Upper lobe of left lung (tissue), 6 donors: ENCODE data around the gene GPR135. TPM values are rescaled to one million over a fixed set of nuclear protein-coding genes. Genes with fewer than 3 reads are reported as not detected.
A peak's percentile ranks its signal among the peaks of the same experiment; 100 is the strongest.

Experiments used
- ATAC-seq, 2 donors: fragments of 200-7000 bp; cut with Tn5 transposase; one replicate each; pipeline ENCODE4 v1.9.1; 2022; ENCODE audit warnings: mild to moderate bottlenecking in 2 of 2, moderate library complexity in 2 of 2; ENCODE audit not compliant: low FRiP score in 2 of 2
- DNase-seq, 2 donors: peaks; one replicate each; pipeline ENCODE4 v3.0.0-alpha.2; 2019 to 2020
- H3K27ac ChIP-seq, 4 donors: fragments of 200-600 bp; sonication (generic); one replicate each; pipeline ENCODE4 v1.5.1; 2016 to 2019
- H3K27me3 ChIP-seq, 4 donors: fragments of 200-600 bp; sonication (generic); one replicate each; pipeline ENCODE4 v1.5.1; 2017 to 2019
- H3K36me3 ChIP-seq, 4 donors: fragments of 200-600 bp; sonication (generic); one replicate each; pipeline ENCODE4 v1.5.1; 2016 to 2019
- H3K4me1 ChIP-seq, 4 donors: fragments of 200-600 bp; sonication (generic); one replicate each; pipeline ENCODE4 v1.5.1; 2018 to 2019
- H3K4me3 ChIP-seq, 4 donors: fragments of 200-600 bp; sonication (generic); one replicate each; pipeline ENCODE4 v1.5.1; 2017 to 2019; ENCODE audit warnings: mild to moderate bottlenecking in 2 of 4, moderate library complexity in 1 of 4
- H3K9me3 ChIP-seq, 4 donors: fragments of 200-600 bp; sonication (generic); one replicate each; pipeline ENCODE4 v1.5.1; 2018 to 2019
- EP300 ChIP-seq, 4 donors: sonication (generic); formaldehyde crosslinking; IDR thresholded peaks; one replicate each; pipeline ENCODE4 v1.5.1; 2017; ENCODE audit warnings: antibody characterized with exemption in 4 of 4, control low read depth in 2 of 4
- POLR2A ChIP-seq, 4 donors: fragments of 450-650 bp; IDR thresholded peaks; one replicate each; pipeline ENCODE4 v1.5.1; 2016 to 2017; ENCODE audit warnings: antibody characterized with exemption in 4 of 4, mild to moderate bottlenecking in 2 of 4
- POLR2AphosphoS5 ChIP-seq, 2 donors: sonication (generic); formaldehyde crosslinking; IDR thresholded peaks; one replicate each; pipeline ENCODE4 v1.5.1; 2017; ENCODE audit warnings: antibody characterized with exemption in 2 of 2
- WGBS, 2 donors: methylation state at CpG; one replicate each; pipeline ENCODE4 v1.1.5; 2017 to 2018; 5-methylcytosine and 5-hydroxymethylcytosine counted together
- total RNA-seq, 6 donors: library from RNA; depleted of rRNA in 4 of 6; stranded (reverse); fragments of >200 nt in 4 of 6; gene quantifications; one replicate each; pipeline versions ENCODE4 v1.1.0 to v1.2.1, GENCODE V29; 2016 to 2021
- TF ChIP-seq, protein P1 (sequence below), 6 experiments: fragments of 450-650 bp in 4 of 6; fragments of 200-600 bp in 2 of 6; sonication (generic) in 2 of 6; IDR thresholded peaks; one replicate each; pipeline ENCODE4 v1.5.1; 2016 to 2019; ENCODE audit warnings: antibody characterized with exemption in 6 of 6
- donor health status: DM: no; HTN: no; CAD: no; lungs with moderate emphysema.
- donor health status: DM: no; HTN: yes; CAD: no; lungs with severe emphysema.

The GPR135 gene, protein sequence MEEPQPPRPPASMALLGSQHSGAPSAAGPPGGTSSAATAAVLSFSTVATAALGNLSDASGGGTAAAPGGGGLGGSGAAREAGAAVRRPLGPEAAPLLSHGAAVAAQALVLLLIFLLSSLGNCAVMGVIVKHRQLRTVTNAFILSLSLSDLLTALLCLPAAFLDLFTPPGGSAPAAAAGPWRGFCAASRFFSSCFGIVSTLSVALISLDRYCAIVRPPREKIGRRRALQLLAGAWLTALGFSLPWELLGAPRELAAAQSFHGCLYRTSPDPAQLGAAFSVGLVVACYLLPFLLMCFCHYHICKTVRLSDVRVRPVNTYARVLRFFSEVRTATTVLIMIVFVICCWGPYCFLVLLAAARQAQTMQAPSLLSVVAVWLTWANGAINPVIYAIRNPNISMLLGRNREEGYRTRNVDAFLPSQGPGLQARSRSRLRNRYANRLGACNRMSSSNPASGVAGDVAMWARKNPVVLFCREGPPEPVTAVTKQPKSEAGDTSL
- total RNA-seq, result 10 to 100 TPM in 1 of 6 donors, 1 to 10 TPM in 5; 1.7 to 10.5 (median 6.2) TPM

DNA sequence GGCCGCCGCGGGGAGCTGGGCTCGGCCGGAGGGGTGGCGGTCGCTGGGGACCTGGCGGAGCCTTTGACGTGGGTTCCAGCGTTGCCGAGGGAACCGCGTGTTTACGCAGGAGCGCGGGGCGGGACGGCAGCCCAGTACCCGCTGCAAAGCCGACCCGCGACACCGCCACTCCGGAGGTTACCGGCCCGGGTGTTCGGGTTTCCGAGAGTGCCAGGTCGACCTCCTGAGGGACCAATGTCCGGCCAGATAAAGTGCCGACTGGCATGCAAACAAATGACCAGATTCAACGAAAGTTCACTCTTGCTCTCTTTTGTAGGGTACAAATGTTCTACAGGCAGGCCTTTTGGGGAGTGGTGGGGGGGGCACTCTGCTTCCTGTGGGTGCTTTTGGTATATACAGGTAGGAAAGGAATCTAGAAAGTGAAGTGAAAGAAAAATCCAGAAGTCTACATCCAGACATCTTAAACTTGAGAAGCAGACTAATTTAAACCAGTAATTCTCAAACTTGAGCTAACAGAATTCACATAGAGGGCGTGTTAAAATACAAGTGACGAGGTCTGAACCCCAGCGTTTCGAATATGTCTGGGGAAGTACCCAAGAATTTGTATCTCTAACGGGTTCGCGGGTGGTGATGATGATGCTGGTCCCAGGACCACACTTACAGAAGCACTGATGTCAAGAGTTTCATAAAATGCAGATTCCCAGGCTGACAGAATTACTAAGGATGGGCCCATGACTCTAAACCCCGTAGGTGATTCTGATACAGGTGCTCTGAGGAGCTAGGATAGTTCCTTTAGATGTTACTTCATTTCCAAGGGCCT, at the start of gene GPR135:
TSS of gene GPR135 (minus strand) at position 65 of the 820 bp plus-strand sequence. CDS start 154 bp downstream, outside the sequence.
- Histone ChIP-seq H3K36me3 (peaks cover 0 to 5% (median under 1%) of the 10 kb centered on the region in 4 donors), H3K9me3 (no peaks in the 10 kb centered on the region), H3K4me1 (peaks cover 10 to 20% (median 11%) of the 10 kb centered on the region in 4 donors), H3K4me3 (peak within 1 kb of the TSS; percentile 37 to 80 (median 68)), H3K27me3 (no peaks in the 10 kb centered on the region), H3K27ac (peak within 1 kb of the TSS; percentile 3 to 78 (median 37))
- ATAC-seq, result peak in 1 of 2 donors; percentile 70
- TF ChIP-seq EP300 (IDR thresholded peaks at IDR 0.05), result no peak
- no peak for TF ChIP-seq POLR2A (IDR thresholded peaks at IDR 0.05)
- TF ChIP-seq POLR2AphosphoS5 (IDR thresholded peaks at IDR 0.05), result no peak
- TF ChIP-seq, protein P1, sequence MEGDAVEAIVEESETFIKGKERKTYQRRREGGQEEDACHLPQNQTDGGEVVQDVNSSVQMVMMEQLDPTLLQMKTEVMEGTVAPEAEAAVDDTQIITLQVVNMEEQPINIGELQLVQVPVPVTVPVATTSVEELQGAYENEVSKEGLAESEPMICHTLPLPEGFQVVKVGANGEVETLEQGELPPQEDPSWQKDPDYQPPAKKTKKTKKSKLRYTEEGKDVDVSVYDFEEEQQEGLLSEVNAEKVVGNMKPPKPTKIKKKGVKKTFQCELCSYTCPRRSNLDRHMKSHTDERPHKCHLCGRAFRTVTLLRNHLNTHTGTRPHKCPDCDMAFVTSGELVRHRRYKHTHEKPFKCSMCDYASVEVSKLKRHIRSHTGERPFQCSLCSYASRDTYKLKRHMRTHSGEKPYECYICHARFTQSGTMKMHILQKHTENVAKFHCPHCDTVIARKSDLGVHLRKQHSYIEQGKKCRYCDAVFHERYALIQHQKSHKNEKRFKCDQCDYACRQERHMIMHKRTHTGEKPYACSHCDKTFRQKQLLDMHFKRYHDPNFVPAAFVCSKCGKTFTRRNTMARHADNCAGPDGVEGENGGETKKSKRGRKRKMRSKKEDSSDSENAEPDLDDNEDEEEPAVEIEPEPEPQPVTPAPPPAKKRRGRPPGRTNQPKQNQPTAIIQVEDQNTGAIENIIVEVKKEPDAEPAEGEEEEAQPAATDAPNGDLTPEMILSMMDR (IDR thresholded peaks at IDR 0.05), result no peak
- no peak for DNase-seq
- WGBS, 2 donors, result 33 to 71% methylated on average over 10 to 23 of the region's 40 CpGs

DNA sequence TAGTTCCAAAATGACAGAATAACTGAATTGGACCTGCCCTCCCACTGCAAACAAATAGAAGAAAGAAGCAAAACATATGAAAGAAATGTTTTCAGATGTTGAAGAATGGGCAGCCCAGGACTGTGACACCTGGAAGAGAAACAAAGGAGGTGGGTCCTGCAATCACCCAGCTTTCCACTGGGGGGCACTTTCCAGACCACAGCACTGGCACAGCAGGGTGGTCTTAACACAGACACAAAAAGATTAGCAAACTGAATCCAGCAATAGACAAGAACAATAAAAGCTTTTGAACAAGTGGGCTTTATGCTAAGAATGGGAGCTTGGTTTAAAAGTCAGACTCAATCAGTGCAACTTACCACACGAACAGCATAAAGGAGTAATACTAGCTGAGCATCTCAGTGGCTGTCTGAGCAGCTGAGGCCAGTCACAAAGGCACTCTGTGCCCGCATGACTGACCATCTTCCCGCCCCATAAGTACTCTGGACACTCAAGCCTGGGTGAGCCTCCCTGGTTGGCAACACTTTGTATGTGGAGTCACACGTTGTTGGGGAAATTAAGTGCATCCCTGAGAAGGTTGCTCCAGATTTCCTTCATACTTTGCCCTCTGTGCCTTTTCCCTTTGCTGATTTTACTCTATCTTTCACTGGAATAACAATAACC, 46.9 kb upstream of the GPR135 start:
- no peak for TF ChIP-seq POLR2AphosphoS5 (IDR thresholded peaks at IDR 0.05)
- TF ChIP-seq, protein P1 (IDR thresholded peaks at IDR 0.05), result peak in 2 of 6 experiments; percentile 8 to 20
- no peak for DNase-seq
- no peak for ATAC-seq
- 77% methylated on average over 3 to 4 of the region's 4 CpGs for WGBS, 2 donors
- no peaks in the 10 kb centered on the region for H3K36me3 ChIP-seq
- no peaks in the 10 kb centered on the region for H3K27me3 ChIP-seq
- no peaks in the 10 kb centered on the region for H3K4me1 ChIP-seq
- no peak overlapping the region for H3K27ac ChIP-seq
- H3K9me3 ChIP-seq, result no peaks in the 10 kb centered on the region
- no peak overlapping the region for H3K4me3 ChIP-seq

DNA sequence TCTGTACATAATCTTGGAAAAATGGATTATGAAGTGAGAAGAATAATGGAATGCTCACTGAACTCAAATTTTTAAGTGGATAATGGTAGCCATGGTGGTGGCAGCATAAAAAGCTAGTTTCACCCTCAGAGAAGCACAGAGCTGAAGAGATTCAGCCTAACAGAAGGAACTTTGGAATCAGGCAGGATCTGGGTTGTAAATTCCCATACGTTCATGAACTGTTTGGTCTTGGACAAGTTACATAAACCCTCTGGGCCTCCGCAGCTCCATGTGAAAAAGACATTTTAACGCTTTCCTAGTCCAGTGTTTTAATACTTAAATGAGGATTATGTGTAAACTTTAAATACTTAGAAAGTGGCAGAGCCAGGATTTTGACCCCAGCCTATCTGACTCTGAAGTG, 45.8 kb upstream of the GPR135 start:
- no peak overlapping the region for H3K4me3 ChIP-seq

DNA sequence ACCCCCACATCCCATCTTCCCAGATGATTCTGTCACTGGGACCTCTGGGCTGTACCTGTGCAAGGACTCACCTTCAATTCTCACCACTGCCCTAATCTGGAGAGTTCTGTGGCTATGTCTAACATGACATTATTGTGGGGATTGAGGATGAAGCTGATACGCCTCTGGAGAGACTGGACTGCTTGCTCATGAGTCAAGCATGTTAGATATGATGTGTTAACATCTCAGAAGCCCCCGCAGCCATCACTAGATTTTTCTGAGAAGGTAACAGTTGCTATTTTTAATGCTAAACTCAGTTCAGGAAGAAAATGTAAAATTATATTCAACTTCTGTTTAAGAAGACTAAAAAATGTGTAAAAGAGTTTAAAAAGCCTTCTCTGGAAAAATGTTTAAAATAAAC, 44.8 kb upstream of the GPR135 start:
- WGBS, 2 donors, result 80% methylated on average over 2 of the region's 2 CpGs
- peaks cover 0 to 3% (median 0%) of the 10 kb centered on the region in 4 donors for H3K36me3 ChIP-seq
- ATAC-seq, result no peak
- no peak overlapping the region for H3K27ac ChIP-seq
- TF ChIP-seq POLR2AphosphoS5 (IDR thresholded peaks at IDR 0.05), result no peak
- TF ChIP-seq, protein P1 (IDR thresholded peaks at IDR 0.05), result no peak
- no peak for TF ChIP-seq POLR2A (IDR thresholded peaks at IDR 0.05)
- no peak for TF ChIP-seq EP300 (IDR thresholded peaks at IDR 0.05)
- no peaks in the 10 kb centered on the region for H3K9me3 ChIP-seq
- DNase-seq, result no peak
- no peaks in the 10 kb centered on the region for H3K27me3 ChIP-seq
- no peak overlapping the region for H3K4me3 ChIP-seq
- no peaks in the 10 kb centered on the region for H3K4me1 ChIP-seq

More for the DNA sequence above, 45.8 kb upstream of the GPR135 start:
- no peak for TF ChIP-seq POLR2A (IDR thresholded peaks at IDR 0.05)
- Histone ChIP-seq H3K27ac (no peak overlapping the region), H3K4me1 (no peaks in the 10 kb centered on the region), H3K9me3 (no peaks in the 10 kb centered on the region), H3K27me3 (no peaks in the 10 kb centered on the region), H3K36me3 (no peaks in the 10 kb centered on the region)
- DNase-seq (no peak), ATAC-seq (no peak)
- WGBS, 2 donors, result 63 to 65% methylated on average over 3 of the region's 3 CpGs

DNA sequence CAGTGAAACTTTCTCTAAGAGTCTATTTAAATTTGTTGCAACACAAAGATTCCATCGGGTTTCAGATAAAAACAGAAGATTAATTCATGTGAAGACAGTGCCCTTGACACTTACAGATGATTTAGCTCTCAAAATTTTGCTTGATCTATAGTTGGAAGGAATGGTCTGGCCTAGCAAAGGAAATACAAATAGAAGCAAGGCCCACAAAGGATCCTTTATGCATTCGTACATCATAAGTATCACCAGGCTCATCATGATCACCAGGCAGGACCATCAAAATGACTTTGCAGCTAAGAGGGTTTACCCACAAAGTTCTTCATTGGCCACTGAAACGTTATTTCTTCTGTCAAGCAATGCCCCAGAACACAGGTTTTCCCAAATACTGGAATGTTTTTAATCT, 43.9 kb upstream of the GPR135 start:
- TF ChIP-seq EP300 (IDR thresholded peaks at IDR 0.05) (no peak), POLR2A (IDR thresholded peaks at IDR 0.05) (no peak), POLR2AphosphoS5 (IDR thresholded peaks at IDR 0.05) (no peak)
- TF ChIP-seq, protein P1 (IDR thresholded peaks at IDR 0.05), result no peak
- Histone ChIP-seq H3K36me3 (peaks cover 0 to 10% (median 3%) of the 10 kb centered on the region in 4 donors), H3K9me3 (no peaks in the 10 kb centered on the region), H3K4me1 (no peaks in the 10 kb centered on the region), H3K27me3 (no peaks in the 10 kb centered on the region), H3K27ac (no peak overlapping the region), H3K4me3 (no peak overlapping the region)
- ATAC-seq (no peak), DNase-seq (no peak)
- 83 to 86% methylated on average over 3 of the region's 3 CpGs for WGBS, 2 donors
